ENCODE results near the gene EPB41L5. TPM values are rescaled to one million over a fixed set of nuclear protein-coding genes. Genes with fewer than 3 reads are reported as not detected.

The EPB41L5 gene
- total and polyA plus RNA-seq, 2 experiments from 2014 or later: 31.1 to 41.7 TPM

DNA sequence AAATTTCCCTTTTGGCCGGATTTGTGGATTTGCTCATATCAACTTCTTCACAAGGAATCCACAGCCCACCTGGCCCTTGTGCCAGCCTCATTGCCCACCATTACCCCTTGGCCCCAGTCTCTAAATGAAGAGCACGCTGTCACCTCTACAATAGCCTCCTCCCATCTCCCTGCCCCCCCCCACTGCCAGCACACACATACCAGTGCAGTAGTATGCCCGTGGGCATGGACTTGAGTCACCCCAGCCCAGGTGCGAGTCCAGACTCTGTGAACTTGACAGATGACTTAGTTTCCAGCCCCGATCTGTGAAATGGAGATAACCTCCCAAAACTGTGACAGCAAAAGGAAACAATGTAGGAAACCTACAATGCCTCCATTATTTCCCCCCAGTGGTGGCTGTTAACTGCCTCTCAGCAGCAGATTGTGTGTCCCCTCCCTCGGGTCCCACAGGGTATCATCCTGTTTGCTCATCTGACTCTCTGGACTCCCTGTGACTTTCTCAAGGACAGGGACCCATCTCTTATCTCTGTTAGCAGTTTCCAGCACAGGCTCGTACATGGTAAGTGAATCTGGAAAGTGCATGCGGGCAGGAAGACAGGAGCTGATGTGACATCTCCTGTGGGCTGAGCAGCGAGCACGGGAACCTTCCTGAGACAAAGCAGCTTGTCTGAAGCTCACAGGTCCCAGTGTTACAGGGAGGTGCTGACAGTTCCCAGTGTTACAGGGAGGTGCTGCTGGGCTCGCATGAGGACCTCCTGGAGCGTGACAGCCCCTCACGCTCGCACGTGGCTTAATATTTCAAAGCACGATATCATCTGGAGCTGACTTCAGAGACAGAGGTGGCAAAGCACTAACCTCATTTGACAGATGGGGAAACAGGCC lies 214.5 kb downstream of the EPB41L5 start:
- H3K4me2 ChIP-seq: no peak overlapping the region
- WGBS (ENCODE audit: low lambda C conversion rate, missing lambda C conversion rate): 71% methylated on average over 16 of the region's 16 CpGs
- H3K36me3 ChIP-seq (replicated peaks; ENCODE audit: insufficient read depth, low read depth): no peaks in the 10 kb centered on the region
- peaks cover 6% of the 10 kb centered on the region for H3K79me2 ChIP-seq
- H3K4me3 ChIP-seq: no peak overlapping the region
- H2AFZ ChIP-seq: no peak overlapping the region
- peaks cover 21% of the 10 kb centered on the region for H3K4me1 ChIP-seq (ENCODE audit: insufficient read depth)
- H3K9me2 ChIP-seq (replicated peaks; ENCODE audit: insufficient read depth): no peaks in the 10 kb centered on the region
- TF ChIP-seq EZH2 (IDR thresholded peaks at IDR 0.05; ENCODE audit: borderline replicate concordance): no peak
- TF ChIP-seq CTCF (IDR thresholded peaks at IDR 0.05; ENCODE audit: poor library complexity): no peak
- no peak for TF ChIP-seq EZH2phosphoT487 (IDR thresholded peaks at IDR 0.05; ENCODE audit: low read depth, severe bottlenecking, unreplicated experiment)
- no peaks in the 10 kb centered on the region for H3K27me3 ChIP-seq
- no peak for DNase-seq (ENCODE audit: low spot score)
- peaks cover 3% of the 10 kb centered on the region for H3K9me3 ChIP-seq (ENCODE audit: low read depth)
- no peaks in the 10 kb centered on the region for H4K20me1 ChIP-seq (ENCODE audit: insufficient read depth, poor library complexity, severe bottlenecking)
- H3K27ac ChIP-seq: no peak overlapping the region

- DNase-seq (ENCODE audit: low spot score): no peak
- 74% methylated on average over 5 of the region's 5 CpGs for WGBS (ENCODE audit: low lambda C conversion rate, missing lambda C conversion rate)
Measured at GRCh38 chr2:120228503-120228902, 215.6 kb downstream of the EPB41L5 start.

More at GRCh38 chr2:120228503-120228902, 215.6 kb downstream of the EPB41L5 start:
- Histone ChIP-seq H3K27ac (no peak overlapping the region), H3K9me2 (replicated peaks; ENCODE audit: insufficient read depth) (no peaks in the 10 kb centered on the region), H4K20me1 (ENCODE audit: insufficient read depth, poor library complexity, severe bottlenecking) (no peaks in the 10 kb centered on the region), H3K9me3 (ENCODE audit: low read depth) (no peaks in the 10 kb centered on the region), H3K79me2 (no peaks in the 10 kb centered on the region), H2AFZ (no peak overlapping the region), H3K4me2 (no peak overlapping the region), H3K36me3 (replicated peaks; ENCODE audit: insufficient read depth, low read depth) (no peaks in the 10 kb centered on the region), H3K4me1 (ENCODE audit: insufficient read depth) (peaks cover 15% of the 10 kb centered on the region), H3K4me3 (no peak overlapping the region), H3K27me3 (no peaks in the 10 kb centered on the region)
- no peak for TF ChIP-seq CTCF (IDR thresholded peaks at IDR 0.05; ENCODE audit: poor library complexity)
- TF ChIP-seq EZH2phosphoT487 (IDR thresholded peaks at IDR 0.05; ENCODE audit: low read depth, severe bottlenecking, unreplicated experiment): no peak
- TF ChIP-seq EZH2 (IDR thresholded peaks at IDR 0.05; ENCODE audit: borderline replicate concordance): no peak

Small RNAs within 50 kb of the gene (small RNA-seq; reads per million reads assigned to genes)
- gene MTND4LP14 (not detected), gene RF00019 (not detected)

Other genes with a start within 250 kb of the EPB41L5 start
- 25.2 and 26.2 TPM in 2 replicates for gene TMEM185B, start 210.3 kb downstream of the EPB41L5 start, total RNA-seq
- gene TMEM185B, start 210.3 kb downstream of the EPB41L5 start, polyA plus RNA-seq: 20.8 and 24.0 TPM in 2 replicates
- 66.8 and 68.2 TPM in 2 replicates for gene RALB, start 239.8 kb downstream of the EPB41L5 start, total RNA-seq
- gene RALB, start 239.8 kb downstream of the EPB41L5 start, polyA plus RNA-seq: 57.5 and 74.4 TPM in 2 replicates

All from hepatocyte (in vitro differentiated cells).